Esophagus squamous epithelium (tissue), 4 donors: ENCODE data around the gene CRTAP.

ENCODE experiments used
- POLR2A ChIP-seq, 4 donors: fragments of 450-650 bp; IDR thresholded peaks; one replicate each; pipeline ENCODE4 v1.6.1; 2017; ENCODE audit warnings: antibody characterized with exemption in 4 of 4, mild to moderate bottlenecking in 4 of 4, moderate library complexity in 3 of 4
- TF ChIP-seq, protein P1 (sequence below), 6 experiments: fragments of 450-650 bp in 4 of 6; fragments of 200-600 bp in 2 of 6; sonication (generic) in 2 of 6; IDR thresholded peaks; one replicate each; pipeline ENCODE4 v1.5.1; 2016 to 2019; ENCODE audit warnings: antibody characterized with exemption in 6 of 6, mild to moderate bottlenecking in 4 of 6, moderate library complexity in 4 of 6

DNA sequence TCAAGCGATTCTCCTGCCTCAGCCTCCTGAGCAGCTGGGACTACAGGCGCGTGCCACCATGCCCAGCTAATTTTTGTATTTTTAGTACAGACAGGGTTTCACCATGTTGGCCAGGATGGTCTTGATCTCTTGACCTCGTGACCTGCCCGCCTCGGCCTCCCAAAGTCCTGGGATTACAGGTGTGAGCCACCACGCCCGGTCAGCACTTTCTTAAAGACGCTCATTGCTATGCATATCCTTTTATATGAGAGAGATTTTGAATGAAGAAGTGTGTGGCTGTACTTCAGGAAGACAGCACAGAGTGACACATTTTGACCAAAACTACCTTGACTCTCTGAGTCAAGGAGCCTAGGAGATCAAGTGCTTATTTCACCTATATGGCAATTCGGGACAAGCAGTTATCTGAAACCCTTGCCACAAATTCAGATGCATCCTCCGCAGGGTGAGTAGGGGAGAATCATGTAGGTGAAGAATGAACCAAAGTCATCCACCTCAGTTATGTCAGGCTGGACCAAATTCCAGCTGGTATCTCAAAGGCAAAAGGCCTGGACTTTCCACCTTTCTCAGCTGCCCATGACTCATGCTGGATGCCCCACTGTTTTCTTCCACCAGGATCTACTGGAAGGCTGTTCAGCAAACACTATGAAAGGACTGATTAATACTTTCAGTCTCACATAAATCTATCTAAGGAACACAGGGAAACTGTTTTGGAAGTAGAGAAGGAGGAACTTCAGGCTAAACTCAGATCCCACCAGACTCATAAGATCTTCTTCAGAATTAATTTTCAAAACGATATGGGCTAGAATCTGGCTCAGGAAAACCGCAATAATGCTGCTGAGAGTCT, 72.9 kb downstream of the CRTAP start:
- TF ChIP-seq, protein P1, sequence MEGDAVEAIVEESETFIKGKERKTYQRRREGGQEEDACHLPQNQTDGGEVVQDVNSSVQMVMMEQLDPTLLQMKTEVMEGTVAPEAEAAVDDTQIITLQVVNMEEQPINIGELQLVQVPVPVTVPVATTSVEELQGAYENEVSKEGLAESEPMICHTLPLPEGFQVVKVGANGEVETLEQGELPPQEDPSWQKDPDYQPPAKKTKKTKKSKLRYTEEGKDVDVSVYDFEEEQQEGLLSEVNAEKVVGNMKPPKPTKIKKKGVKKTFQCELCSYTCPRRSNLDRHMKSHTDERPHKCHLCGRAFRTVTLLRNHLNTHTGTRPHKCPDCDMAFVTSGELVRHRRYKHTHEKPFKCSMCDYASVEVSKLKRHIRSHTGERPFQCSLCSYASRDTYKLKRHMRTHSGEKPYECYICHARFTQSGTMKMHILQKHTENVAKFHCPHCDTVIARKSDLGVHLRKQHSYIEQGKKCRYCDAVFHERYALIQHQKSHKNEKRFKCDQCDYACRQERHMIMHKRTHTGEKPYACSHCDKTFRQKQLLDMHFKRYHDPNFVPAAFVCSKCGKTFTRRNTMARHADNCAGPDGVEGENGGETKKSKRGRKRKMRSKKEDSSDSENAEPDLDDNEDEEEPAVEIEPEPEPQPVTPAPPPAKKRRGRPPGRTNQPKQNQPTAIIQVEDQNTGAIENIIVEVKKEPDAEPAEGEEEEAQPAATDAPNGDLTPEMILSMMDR (IDR thresholded peaks at IDR 0.05): no peak
- TF ChIP-seq POLR2A (IDR thresholded peaks at IDR 0.05): no peak
